ENCODE measurements around the gene RTKN. TPM values are rescaled to one million over a fixed set of nuclear protein-coding genes. Genes with fewer than 3 reads are reported as not detected.

Gene RTKN
- total and polyA plus RNA-seq, 2 of the 13 experiments (the other 11 are each of a cell fraction or from before 2014, with no cell fraction given): 159 to 166 TPM

- TF ChIP-seq KDM2A (CRISPR knock-in tag; IDR thresholded peaks at IDR 0.05; ENCODE audit: borderline replicate concordance, low read depth): peak; percentile 100
- TF ChIP-seq ZSCAN31 (CRISPR knock-in tag; IDR thresholded peaks at IDR 0.05; ENCODE audit: low read depth): peak; percentile 99
- TF ChIP-seq SOX5 (CRISPR knock-in tag; IDR thresholded peaks at IDR 0.05; ENCODE audit: borderline replicate concordance): 0 out of 2 replicates have a peak, but pooled peaks have one; percentile 44
- TF ChIP-seq SRSF9 (IDR thresholded peaks at IDR 0.05; ENCODE audit: borderline replicate concordance, insufficient read depth, low read depth, low read length, poor library complexity, severe bottlenecking): no peak
- no peak for TF ChIP-seq ZNF644 (CRISPR knock-in tag; IDR thresholded peaks at IDR 0.05; ENCODE audit: low read depth)
- TF ChIP-seq ZBTB44 (CRISPR knock-in tag; IDR thresholded peaks at IDR 0.05): peak; percentile 83; the same call in 1 of the 2 replicates
- peak; percentile 49; the same call in 1 of the 2 replicates for TF ChIP-seq ZNF652 (CRISPR knock-in tag; IDR thresholded peaks at IDR 0.05; ENCODE audit: borderline replicate concordance, low read depth)
- TF ChIP-seq AFF4 (CRISPR knock-in tag; IDR thresholded peaks at IDR 0.05): no peak; the same call in 1 of the 2 replicates
- TF ChIP-seq DZIP1 (CRISPR knock-in tag; IDR thresholded peaks at IDR 0.05): no peak; the same call in 1 of the 2 replicates
- TF ChIP-seq HNRNPH1 (optimal IDR thresholded peaks at IDR 0.05; ENCODE audit: low read depth, low read length): peak; percentile 39
- peak; percentile 62; the same call in 1 of the 2 replicates for TF ChIP-seq NCOR1 (IDR thresholded peaks at IDR 0.05; ENCODE audit: borderline replicate concordance, low read length)
- peak; percentile 82 for TF ChIP-seq WIZ (CRISPR knock-in tag; IDR thresholded peaks at IDR 0.05)
- no peak for TF ChIP-seq ZNF549 (CRISPR knock-in tag; IDR thresholded peaks at IDR 0.05)
- no peak; the same call in 1 of the 2 replicates for TF ChIP-seq ZNF780A (CRISPR knock-in tag; IDR thresholded peaks at IDR 0.05)
- peak; percentile 91; the same call in 1 of the 2 replicates for TF ChIP-seq ZNF691 (CRISPR knock-in tag; IDR thresholded peaks at IDR 0.05; ENCODE audit: borderline replicate concordance, low read depth)
- peak; percentile 91 for TF ChIP-seq ZFP36L1 (CRISPR knock-in tag; IDR thresholded peaks at IDR 0.05)
- TF ChIP-seq ZKSCAN1 (IDR thresholded peaks at IDR 0.05; ENCODE audit: low read length): no peak
- TF ChIP-seq HCFC1 (IDR thresholded peaks at IDR 0.05; ENCODE audit: low read depth, low read length): peak; percentile 77
Observed at GRCh38 chr2:74472086-74472944, 30.6 kb upstream of the RTKN start, which contains the start of gene MRPL53 (continued).
